Measurements from ENCODE around the gene OR4M2.
"Not testable (repeated sequence)": the region's sequence is repeated elsewhere in the genome, so short reads cannot be mapped to it uniquely, and the experiment has no call there.

The OR4M2 gene, protein sequence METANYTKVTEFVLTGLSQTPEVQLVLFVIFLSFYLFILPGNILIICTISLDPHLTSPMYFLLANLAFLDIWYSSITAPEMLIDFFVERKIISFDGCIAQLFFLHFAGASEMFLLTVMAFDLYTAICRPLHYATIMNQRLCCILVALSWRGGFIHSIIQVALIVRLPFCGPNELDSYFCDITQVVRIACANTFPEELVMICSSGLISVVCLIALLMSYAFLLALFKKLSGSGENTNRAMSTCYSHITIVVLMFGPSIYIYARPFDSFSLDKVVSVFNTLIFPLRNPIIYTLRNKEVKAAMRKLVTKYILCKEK

DNA sequence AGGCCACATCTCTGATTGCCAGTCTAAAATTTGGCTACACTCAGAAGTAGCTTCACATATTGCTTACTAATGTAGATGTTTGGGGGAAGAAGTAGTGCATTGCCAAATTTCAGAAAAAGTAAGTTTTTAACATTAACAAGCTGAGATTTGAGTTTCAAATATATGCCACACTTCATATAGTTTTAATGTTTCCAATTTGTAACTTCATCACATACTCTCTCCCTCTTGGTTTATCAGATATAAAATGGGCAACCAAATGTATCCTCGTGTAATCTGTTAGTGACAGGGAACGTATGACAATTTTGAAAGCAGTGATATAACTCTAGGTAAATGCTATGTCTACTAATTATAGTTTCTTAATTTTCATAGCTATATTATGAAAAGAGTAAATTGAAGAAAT lies at the start of gene OR4M2:
Gene OR4M2 (plus strand): TSS at position 301 of the 400 bp plus-strand sequence. CDS start 98 bp downstream, at position 399.
- not testable (repeated sequence) for FAIRE-seq

DNA sequence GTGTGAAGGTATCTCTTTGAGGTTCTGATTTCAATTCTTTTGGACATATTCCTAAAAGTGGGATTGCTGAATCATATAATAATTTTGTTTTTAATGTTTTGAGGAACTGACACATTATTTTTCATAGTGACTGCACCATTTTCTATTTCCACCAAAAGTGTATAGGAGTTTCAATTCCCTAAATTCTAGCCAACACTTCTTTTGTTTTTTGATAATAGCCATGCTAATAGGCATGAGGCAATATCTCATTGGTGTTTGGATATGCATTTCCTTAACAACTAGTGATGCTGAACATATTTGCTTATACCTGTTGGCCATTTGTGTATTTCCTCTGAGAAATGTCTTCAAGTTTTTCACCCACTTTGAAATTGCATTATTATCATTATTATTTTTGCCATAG lies 11.1 kb upstream of the OR4M2 start:
- not testable (repeated sequence) for FAIRE-seq

DNA sequence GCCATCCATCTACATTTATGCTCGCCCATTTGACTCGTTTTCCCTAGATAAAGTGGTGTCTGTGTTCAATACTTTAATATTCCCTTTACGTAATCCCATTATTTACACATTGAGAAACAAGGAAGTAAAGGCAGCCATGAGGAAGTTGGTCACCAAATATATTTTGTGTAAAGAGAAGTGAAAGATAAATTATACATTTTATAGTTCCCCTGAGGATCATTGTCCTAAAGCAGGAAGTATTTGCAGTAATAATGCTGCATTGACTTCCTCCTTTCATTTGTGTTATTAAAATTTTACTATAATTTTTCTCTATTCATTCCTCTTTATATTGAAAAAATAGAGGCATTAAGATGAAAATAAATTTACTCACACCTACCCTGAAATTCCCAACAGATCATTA lies 1.1 kb downstream of the OR4M2 start:
- FAIRE-seq: not testable (repeated sequence)

DNA sequence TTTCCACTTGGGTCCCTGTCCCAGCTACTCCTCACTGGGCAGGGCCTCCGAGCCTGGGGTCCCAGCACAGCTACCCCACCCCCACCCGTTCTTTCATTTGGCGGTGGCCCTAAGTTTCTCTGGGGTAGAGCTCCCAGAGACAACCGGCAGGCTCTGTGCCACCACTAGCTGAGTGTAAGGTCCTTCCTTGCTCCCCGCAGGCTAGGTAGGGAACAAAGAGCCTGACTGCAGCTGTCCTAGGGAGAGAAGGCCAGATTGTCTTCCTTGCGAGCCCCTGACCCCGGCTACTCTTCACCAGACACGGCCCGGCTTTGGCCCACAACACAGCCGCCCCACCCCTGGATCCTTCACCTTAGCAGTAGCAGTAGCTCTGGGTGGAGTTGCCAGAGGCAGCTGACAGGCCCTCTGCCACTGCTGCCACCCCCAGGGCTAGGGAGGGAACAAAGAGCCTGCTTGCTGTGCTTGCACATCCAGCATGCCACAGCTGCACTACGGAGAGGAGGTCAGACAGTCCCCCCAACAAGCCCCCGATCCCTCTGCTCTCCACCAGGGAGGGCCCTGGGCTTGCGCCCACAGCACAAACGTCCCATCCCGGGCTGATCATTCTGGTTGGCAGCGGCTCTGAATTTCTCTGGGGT lies 18.4 kb downstream of the OR4M2 start:
- not testable (repeated sequence) for FAIRE-seq

DNA sequence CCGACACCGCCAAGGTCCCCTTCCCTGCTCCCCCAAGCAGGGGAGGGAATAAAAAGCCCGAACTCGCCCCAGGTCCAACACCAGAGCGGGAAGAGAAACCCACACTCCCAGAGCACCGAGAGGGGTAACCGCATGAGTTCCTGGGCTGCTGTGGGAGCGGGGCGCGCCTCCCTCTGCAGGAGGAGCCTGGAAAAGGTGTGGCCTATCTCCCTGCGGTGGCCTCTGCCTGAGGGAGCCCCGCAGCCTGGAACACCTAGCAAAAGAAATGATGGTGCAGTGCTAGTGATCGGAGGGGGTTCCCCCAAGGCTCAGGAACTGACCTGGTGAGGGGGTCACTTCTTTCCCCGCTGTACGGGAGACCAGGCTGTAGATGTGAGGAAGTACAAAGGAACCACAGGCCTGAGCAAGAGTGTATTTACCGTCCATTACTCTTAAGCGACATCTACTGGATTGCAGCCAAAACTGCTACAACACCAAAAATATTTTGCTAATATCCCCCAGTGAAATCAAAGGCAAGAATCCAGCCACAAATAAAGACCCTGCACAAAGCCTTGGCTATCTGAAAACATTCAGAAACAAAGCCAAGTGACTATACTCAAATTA lies 19.1 kb downstream of the OR4M2 start:
- not testable (repeated sequence) for FAIRE-seq

DNA sequence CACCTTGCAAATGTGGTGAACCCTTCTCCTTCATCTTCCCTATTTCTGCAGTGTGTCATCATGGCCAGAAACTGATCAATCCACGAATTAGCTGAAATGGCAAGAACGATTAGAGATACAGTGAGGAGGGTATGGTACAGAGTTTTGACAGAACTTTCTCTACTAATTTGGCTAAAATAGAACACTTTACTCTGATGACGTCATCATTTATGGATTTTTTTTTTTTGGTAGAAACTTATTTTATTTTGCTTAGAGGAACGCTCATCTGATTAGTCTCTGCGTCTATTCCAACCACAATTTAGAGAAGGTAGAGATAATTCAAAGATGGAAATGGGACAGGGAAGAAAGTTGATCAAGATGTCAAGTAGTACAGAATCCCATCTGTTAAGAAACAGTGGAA lies 41.7 kb downstream of the OR4M2 start:
- FAIRE-seq: not testable (repeated sequence)

Measured in TTC549 (cell line).